ENCODE data around the gene HES4. TPM values are rescaled to one million over a fixed set of nuclear protein-coding genes. Genes with fewer than 3 reads are reported as not detected.

HES4 gene
- total RNA-seq, 1 donor from 2014 or later = 218 TPM

- DNase-seq = no peak
- peaks cover 6% of the 10 kb centered on the region for H3K9me3 Mint-ChIP-seq (ENCODE audit: unreplicated experiment)
- H3K27me3 Mint-ChIP-seq (ENCODE audit: unreplicated experiment) = peaks cover 15% of the 10 kb centered on the region
- peak overlapping the region; percentile 83 for H3K4me3 Mint-ChIP-seq (ENCODE audit: unreplicated experiment)
- H3K27ac Mint-ChIP-seq (ENCODE audit: unreplicated experiment) = no peak overlapping the region
- no peak for TF ChIP-seq CTCF (IDR thresholded peaks at IDR 0.05; ENCODE audit: partially characterized antibody, unreplicated experiment)
- no peaks in the 10 kb centered on the region for H3K36me3 Mint-ChIP-seq (ENCODE audit: unreplicated experiment)
- peaks cover 18% of the 10 kb centered on the region for H3K4me1 Mint-ChIP-seq (ENCODE audit: low read depth, unreplicated experiment)
These were observed 3.9 kb upstream of the HES4 start for GRCh38 chr1:1003618-1004419.

GRCh38 chr1:1001057-1001783 lies 1.3 kb upstream of the HES4 start:
- Mint-ChIP-seq H3K9me3 (ENCODE audit: unreplicated experiment) (peaks cover 7% of the 10 kb centered on the region), H3K27me3 (ENCODE audit: unreplicated experiment) (peaks cover 15% of the 10 kb centered on the region), H3K4me3 (ENCODE audit: unreplicated experiment) (peak overlapping the region; percentile 91), H3K27ac (ENCODE audit: unreplicated experiment) (peak overlapping the region; percentile 95), H3K36me3 (ENCODE audit: unreplicated experiment) (no peaks in the 10 kb centered on the region), H3K4me1 (ENCODE audit: low read depth, unreplicated experiment) (peaks cover 15% of the 10 kb centered on the region)
- DNase-seq = peak; percentile 58
- no peak for TF ChIP-seq CTCF (IDR thresholded peaks at IDR 0.05; ENCODE audit: partially characterized antibody, unreplicated experiment)

GRCh38 chr1:1000357-1001056 lies 610 bp upstream of the HES4 start:
- H3K36me3 Mint-ChIP-seq (ENCODE audit: unreplicated experiment) = no peaks in the 10 kb centered on the region
- H3K27me3 Mint-ChIP-seq (ENCODE audit: unreplicated experiment) = peaks cover 18% of the 10 kb centered on the region
- DNase-seq = peak; percentile 90
- peaks cover 9% of the 10 kb centered on the region for H3K9me3 Mint-ChIP-seq (ENCODE audit: unreplicated experiment)
- peak overlapping the region; percentile 91 for H3K4me3 Mint-ChIP-seq (ENCODE audit: unreplicated experiment)
- H3K4me1 Mint-ChIP-seq (ENCODE audit: low read depth, unreplicated experiment) = peaks cover 17% of the 10 kb centered on the region
- TF ChIP-seq CTCF (IDR thresholded peaks at IDR 0.05; ENCODE audit: partially characterized antibody, unreplicated experiment) = no peak
- peak overlapping the region; percentile 95 for H3K27ac Mint-ChIP-seq (ENCODE audit: unreplicated experiment)

- peak overlapping the region; percentile 55 for H3K27ac Mint-ChIP-seq (ENCODE audit: unreplicated experiment)
- no peak for TF ChIP-seq CTCF (IDR thresholded peaks at IDR 0.05; ENCODE audit: partially characterized antibody, unreplicated experiment)
- peaks cover 7% of the 10 kb centered on the region for H3K4me1 Mint-ChIP-seq (ENCODE audit: low read depth, unreplicated experiment)
- peaks cover 15% of the 10 kb centered on the region for H3K9me3 Mint-ChIP-seq (ENCODE audit: unreplicated experiment)
- peak; percentile 57 for DNase-seq
- no peaks in the 10 kb centered on the region for H3K36me3 Mint-ChIP-seq (ENCODE audit: unreplicated experiment)
- peak overlapping the region; percentile 72 for H3K4me3 Mint-ChIP-seq (ENCODE audit: unreplicated experiment)
- H3K27me3 Mint-ChIP-seq (ENCODE audit: unreplicated experiment) = peaks cover 15% of the 10 kb centered on the region
These were observed 737 bp downstream of the HES4 start for GRCh38 chr1:998995-999724.

Data from glutamatergic neuron (in vitro differentiated cells).